GM21423 (cell line): Measurements from ENCODE around the gene RIPK3.
"Not testable (repeated sequence)": the region's sequence is repeated elsewhere in the genome, so short reads cannot be mapped to it uniquely, and the experiment has no call there.

Experiments used
- ATAC-seq: cut with Tn5 transposase; IDR thresholded peaks from one replicate; pipeline ENCODE4 v1.9.1; 2021; ENCODE audit warnings: mild to moderate bottlenecking, moderate library complexity; ENCODE audit not compliant: unreplicated experiment

RIPK3 gene

DNA sequence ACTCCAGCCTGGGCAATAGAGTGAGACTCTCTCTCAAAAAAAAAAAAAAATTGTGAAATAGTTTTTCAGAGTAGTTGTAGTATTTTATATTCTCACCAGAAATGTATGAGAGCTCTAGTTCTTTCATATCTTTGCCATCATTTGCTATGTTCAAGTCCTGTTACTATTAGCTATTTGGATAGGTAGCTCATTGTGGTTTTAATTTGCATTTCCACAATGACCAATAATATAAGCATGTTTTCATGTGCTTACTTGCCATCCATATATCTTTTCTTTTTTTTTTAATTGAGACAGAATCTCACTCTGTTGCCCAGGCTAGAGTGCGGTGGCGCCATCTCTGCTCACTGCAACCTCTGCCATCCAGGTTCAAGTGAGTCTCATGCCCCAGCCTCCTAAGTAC, 8.4 kb upstream of the RIPK3 start:
- ATAC-seq = no peak

DNA sequence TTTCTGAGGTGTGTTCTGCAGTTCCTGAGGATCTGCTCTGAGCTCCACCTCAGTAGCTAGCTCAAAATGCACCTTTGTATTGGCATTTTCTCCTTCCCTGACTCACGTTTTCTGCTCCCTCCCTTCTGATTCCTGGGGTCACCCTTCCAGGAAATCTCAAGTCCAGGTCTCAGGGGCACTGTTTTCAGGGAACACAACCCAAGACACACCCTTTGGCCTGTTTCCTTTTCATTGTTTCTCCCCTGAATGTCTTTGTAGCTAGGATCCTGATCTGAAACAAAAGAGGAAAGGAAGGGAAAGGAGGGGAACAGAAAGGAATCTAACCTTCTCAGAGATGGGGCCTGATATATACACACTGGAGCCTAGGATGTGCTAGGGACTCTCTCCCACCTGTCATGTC, 7.3 kb upstream of the RIPK3 start:
- ATAC-seq = no peak

DNA sequence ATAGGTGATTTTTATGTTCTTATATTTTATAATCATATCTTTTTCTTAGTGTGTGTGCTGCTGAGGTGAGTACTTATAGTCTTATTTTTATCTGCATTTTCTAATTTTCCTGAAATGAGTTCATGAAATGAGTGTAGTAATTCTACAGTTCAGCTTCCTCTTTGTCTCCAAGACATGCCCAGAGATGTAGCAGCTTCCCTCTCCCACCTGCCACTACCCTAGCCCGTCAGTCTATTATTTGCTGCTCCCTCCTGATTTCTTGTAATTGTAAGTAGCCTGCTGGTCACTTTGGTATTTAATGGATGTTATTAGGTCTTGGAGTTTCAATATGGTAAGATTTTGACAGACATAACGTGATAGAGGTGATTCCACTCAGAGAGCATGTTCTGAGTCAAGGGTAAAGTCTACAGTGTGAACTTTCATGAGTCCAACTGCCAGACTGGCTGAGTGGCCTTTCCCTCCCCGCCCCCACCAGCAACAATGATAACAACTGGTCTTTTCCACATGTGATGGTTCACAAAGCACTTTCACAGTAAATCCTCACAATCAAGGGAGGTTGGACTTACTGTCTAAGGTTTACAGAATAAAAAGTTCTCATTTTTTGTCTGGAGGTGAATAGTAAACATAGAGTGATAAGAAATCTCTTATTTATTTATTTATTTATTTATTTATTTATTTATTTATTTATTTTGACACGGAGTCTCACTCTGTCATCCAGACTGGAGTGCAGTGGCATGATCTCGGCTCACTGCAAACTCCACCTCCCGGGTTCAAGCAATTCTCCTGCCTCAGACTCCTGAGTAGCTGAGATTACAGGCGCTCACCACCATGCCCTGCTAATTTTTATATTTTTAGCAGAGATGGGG, 4.2 kb upstream of the RIPK3 start:
- ATAC-seq = no peak

DNA sequence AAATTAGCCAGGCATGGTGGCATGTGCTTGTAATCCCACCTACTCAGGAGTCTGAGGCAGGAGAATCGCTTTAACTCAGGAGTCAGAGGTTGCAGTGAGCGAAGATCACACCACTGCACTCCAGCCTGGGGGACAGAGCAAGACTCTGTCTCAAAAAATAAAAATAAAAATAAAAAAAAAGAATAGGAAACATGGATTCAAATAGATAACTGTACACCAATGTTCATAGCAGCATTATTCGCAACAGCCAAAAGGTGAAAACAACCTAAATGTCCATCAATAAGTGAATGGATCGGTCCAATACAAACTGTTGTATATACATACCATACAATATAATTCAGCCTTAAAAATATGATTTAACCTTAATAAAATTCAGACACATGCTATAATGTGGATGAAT, 3.1 kb upstream of the RIPK3 start:
- ATAC-seq = no peak

DNA sequence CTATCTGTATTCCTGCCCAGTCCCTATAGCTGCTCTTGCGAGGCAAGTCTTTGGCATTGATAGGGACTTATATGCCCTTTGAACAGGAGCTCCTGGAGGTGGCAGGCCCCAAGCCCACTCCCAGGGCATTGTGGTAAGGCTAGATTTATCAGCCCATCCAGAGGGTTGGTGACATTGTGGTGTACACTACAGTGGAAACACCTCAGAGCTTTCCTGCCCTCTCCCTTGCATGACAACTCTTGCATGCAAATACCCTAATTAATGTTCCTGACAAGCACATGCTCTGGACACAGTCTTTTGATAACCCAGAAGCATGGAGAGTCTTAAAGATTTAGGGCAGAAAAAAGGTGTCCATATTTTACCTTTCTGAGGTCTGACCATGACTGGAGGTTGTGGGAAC, 815 bp upstream of the RIPK3 start:
- no peak for ATAC-seq

DNA sequence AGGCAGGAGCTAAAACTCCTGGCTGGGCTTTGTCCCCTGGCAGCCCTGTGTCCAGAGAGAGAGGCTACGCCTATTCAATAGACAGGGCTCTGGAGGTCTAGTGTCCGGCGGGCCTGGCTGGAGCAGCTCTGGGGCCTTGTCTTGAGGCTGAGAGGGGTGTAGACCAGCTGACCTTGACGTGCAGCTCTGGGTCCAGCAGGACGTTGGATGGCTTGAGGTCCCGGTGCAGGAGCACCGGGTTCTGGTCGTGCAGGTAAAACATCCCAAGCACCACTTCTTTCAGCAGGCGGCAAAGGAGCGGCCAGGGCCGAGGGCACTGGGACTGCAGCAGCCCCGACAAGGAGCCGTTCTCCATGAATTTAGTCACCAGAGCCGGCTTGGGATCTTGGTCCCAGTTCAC, 948 bp downstream of the RIPK3 start:
- no peak for ATAC-seq

DNA sequence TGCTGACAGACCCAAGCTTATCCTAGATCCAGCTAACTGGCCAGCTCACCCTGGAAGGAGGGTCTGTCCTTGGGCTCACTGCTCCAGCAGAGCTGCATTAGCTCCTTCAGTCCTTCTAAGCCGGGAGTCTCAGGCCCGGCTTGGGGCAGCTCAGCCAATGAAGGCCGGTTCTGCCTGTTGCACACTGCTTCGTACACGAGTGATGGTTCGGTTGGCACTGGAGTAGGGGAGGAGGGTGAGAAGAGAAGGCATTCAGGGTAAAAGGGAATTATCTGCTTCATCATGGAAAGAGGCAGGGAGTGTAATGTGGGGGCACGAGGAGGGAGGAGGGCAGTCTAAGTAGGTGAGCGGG, 2.0 kb downstream of the RIPK3 start:
- ATAC-seq = no peak

DNA sequence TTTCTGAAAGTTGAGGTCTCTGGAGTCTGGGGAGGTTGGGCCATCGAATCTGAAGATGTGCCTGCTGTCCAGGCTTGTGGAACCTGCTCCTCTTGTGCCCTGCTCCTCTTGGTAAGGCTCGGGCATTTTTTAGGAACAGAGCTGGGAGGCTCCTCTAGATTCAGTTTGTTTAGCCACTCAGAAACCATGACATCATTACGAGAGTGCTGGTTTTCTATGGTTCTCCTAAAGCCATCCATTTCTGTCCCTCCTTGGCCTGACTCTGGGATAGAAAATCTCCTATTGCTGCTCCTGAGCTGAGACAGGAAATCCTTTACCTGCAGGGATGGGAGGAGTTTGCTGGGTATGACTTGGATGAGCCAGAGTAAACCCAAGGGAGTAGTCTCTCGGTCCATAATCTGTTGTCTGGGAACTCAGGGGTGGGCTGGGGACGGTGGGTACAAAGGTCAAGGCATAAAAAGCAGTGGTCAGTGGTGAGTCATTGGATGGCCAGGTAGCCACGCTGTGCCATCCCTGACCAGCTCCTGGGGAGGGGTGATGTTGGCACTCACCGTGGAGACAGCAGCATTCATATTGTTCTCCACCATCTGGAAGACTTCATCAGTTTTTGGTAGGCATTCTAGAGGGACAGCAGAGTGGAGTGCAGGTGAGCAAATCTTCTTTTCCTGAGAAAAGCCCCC, 2.5 kb downstream of the RIPK3 start:
- no peak for ATAC-seq

DNA sequence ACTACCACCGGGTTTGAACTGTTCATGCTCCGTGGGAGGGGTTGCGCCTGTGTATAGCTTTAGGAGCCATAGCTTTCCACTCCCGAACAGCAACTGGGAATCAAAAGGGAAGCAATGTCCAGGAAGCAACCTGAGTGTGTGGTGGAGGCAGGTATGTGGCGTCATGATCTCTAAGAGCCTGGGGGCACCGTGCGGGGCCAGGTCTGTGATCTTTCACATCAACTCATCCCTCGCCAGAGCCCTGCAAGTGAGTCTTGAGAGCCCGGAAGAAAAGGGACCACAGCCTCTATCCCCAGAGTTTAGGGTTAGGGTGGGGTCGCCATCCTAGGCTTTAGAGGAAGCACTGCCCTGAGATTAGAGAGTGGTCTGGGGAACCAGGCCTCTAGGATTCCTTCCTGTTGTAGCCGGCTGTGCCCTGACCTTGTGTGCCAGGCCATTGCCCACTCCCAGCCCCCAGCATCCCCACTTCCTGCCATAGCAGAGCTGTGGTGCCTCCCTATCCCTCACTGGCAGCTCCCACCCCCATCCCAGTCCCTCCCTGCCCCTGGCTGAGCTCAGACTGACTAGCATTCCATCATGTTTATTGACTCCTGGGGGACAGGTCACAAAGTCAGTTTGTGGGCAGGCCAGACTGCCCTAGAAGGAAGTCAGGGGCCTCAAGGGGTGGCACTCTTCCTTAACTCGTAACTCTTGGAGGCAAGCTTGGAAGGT, 4.2 kb downstream of the RIPK3 start:
- ATAC-seq = no peak

DNA sequence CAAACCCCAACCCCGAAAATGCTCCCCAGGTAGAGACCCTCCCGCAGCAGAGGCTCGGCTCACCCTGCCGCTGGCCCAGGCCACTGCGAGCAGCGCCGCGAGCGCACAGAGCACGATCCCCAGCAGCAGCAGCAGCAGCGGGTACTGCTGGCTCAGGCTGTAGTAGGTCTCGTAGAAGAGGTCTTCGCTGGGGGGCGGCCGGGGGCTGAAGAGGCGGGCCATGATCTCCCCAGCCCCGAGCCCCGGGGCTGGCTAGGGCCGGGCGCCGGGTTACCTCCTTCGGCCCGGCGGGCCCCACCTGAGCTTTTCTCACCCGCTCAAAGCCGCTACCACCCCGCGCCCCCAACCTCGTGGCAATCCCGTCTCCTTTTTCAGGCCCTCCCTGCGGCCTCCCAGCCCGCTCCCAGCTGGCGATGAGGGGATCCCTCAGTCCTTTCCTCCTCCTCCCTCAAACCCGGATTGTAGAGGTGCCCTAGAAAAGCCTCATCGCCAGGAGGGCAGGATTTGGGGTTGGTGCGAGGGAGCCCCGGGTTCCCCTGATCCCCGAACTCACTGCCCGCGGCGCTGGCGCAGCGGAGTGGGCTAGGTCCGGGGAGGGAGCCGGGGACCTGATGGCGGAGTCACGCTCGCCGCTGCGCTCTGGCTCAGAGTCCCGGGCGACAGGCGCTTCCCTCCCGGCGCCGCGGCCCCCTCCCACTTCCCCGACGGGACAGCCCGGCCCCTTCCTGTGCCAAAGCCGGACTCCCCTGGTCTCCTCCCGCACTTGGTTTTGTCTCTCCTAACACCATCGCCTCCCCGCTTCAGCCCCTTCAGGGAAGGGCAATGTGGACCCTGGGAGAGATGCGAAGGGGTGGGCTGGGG, 5.1 kb downstream of the RIPK3 start, which contains the start of gene ADCY4:
TSS of gene ADCY4 (minus strand) at position 641 of the 861 bp plus-strand sequence. CDS start at position 222, 419 bp downstream.
- ATAC-seq = no peak

DNA sequence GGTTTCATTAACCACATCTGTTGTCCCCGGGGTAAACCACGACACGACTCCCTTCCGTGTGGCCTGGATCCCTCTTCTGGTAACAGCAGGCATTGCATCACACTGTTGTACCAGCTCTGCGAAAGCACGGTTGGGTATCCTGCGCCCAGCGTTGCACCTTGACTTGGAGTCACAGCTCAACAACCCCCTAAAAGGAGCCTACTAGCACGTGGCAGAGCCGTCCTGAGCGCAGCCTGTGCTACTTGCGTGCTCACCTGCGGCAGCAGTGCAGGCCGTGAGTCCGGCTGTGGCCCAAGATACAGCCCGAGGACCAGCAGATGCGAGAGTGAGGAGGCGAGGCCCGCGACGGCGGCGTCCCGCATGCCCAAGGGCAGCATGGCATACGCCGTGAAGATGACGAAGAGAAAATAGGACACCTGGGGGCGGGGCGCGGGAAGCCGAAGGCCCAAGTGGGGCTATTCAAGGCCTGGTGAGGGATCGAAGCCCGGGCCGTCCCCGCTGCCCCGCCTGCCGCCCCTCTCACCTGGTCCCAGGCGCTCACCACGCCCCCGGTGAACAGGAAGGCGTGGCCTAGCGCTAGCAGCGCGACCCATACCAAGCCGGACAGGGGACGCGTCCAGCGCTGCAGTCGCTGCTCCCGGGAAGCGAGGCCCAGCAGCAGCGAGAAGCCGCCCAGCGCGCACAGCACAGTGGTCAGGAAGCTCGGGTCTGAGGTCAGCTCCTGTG, 7.4 kb downstream of the RIPK3 start:
- ATAC-seq = peak; percentile 86

DNA sequence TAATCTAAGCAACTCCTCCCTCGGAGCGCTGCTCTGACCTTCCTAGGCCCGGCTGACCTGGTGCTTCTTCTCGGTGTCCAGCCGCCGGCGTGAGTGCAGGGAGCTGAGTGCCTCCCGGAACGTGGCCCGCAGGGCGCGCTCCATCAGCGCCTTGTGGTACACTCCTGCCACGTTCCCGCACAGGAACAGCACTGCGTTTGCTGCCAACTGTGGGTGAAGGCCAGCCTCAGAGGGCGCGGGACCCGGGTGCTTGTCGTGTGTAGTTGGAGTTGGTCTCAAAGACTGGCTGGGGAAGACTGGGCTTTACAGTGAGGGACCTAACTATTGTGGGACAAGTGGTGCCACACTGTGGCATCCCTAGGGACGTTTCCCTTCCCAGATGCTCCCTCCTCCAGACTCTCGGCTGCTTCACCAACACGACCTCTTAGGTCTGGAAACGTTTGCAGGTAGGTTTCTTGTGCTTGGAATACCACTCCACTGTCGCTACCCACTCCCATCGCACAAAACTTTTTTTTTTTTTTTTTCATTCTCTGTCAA, 8.0 kb downstream of the RIPK3 start:
- no peak for ATAC-seq

DNA sequence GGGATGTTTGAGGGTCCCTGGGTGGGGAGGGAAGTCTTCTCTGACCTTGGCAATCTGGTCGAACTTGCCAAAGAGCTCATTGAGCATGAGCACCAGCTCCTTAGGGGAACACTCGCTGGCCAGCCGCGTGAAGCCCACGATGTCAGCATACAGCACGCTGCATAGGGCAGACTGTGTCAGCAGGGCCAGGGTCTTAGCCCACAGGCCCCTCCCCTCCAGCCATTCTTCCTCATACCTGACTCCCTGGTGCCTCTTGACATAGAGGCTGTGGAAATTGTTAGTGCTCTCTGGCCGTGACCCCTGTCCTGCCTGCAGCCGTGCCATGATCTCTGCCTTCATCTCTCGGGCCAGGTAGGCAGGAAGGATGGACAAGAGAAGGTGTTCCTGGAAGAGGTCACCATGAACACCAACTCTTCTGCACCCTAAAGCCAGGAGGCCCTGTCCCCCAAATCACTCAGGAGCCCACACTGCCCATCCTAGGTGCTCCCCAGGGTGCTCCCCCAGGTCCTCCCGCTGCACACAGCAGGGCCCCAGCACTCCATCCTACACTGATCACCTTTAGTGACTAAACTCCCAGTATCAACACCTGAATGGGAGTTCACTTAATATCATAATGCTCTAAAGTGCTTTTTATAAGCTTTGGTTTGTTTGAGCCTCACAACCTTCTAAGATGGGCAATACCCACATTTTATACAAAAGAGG, 8.7 kb downstream of the RIPK3 start:
- ATAC-seq = no peak

DNA sequence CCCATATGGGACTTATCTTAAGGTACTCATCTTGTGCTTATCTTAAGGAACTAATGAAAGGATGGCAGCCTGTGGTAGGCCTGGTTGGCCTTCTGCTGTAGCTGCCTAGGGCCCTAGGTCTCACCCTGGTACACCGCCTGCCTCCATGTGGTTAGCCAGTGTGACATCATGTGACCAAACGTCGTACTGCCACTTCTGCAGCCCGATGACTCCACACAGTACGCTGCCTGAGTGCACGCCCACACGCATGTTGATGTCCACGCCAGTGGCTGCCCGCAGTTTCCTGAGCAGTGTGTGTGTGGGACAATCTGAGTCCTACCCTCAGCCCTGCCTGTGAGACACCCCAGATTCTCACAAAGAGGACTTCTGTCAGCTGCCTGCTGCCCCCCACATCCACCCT, 10.1 kb downstream of the RIPK3 start:
- no peak for ATAC-seq

DNA sequence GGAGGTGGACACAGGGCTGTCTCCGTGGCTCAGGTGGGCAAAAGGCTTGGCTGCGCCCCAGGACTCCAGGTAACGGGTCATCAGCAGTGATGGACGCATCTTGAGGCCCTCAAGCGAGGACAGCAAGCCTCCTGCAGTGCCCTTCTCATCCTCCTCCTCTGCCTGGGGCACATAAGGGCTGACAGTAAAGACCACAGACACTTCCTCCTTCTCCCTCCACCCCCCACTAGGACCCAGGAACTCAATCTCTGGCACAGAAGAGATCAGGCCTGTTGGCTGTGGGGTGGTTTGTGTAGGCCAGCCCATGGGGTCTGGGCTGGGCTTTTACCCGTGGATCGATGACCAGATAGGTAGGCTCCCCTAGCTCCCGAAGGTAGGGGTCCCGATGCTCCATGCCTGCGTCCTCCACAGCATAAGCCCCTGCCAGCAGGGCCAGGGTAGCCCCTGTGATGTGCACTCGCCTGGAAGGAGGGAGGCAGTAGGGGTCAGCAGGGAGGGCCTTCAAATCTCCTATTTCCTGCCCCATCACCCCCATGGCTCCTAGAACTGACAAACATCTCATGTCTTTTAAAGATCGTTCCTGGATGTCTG, 10.6 kb downstream of the RIPK3 start:
- no peak for ATAC-seq

DNA sequence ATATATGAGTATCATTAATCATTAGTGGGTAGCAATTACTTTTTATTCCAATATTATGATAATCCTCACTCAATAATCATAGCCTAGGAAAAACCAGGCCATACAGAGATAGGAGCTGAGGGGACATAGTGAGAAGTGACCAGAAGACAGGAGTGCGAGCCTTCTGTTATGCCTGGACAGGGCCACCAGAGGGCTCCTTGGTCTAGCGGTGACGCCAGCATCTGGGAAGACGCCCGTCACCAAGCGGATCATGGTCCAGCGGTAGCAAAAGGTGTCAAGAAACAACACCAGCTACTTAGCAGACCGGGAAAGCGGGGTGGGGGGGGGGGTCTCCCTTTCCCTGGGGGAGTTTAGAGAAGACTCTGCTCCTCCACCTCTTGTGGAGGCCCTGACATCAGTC, 11.9 kb downstream of the RIPK3 start:
- not testable (repeated sequence) for ATAC-seq

DNA sequence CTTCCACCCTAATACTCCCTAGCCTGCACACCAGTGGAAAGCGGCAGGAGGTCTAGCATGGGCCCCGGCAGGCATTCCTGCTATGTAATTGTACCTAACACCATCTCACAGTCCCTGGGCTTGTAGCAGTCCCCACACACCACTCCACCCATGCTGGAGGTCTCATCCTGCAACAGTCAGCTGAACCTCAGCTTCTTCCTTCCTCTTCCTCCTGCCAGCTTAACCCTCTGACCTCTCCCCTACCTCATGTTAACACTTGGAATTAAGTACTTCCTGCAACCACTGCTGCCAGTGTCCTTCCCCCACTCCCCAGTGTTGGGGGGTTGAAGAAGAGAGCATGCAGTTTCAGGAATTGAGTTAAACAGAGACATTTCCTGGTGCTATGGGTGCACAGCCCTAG, 12.5 kb downstream of the RIPK3 start:
- no peak for ATAC-seq

DNA sequence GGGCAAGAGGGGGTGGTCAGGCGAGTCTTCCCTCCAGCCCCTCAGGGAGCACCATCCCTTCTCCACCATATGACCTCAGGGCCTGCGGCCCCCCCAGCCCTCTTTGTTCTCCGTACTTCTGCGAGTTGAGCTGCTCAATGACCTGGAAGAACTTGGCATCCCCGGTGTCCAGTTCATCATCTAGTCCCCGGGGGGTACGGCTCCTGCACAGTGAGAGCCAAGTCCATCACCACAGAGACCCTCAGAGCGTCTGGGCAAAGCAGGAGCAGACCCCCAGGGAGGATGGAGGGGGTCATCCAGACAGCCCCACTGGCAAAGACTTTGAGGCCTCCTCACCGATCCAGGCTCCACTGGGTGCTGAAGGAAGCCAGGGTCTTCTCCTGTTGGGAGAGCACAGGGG, 13.8 kb downstream of the RIPK3 start:
- no peak for ATAC-seq

DNA sequence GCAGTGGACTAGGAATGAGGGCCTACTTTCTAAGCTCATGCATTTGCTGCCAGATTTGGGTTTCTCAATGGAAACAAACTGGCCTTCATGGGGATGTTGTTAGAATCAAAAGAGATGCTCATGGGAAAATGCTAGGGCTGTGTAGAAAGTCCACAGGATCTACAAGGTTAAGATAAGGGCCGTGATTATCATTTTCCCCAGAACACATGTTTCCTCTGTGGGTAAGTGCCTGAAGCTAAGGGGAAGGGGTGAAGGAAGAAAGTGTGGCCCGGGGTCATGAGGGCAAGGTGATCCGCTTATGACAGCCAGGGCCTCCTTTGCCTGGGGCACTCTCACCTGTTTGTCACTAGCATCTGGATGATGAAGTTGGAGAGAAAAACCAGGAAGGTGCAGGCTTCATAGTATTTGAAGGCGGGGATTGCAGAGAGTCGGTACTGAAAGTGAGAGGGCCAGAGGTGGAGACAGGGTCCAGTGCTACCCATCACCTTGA, 14.7 kb downstream of the RIPK3 start:
- ATAC-seq = no peak
